ENCODE results near the gene LYSMD1. TPM values are rescaled to one million over a fixed set of nuclear protein-coding genes. Genes with fewer than 3 reads are reported as not detected.
A peak's percentile ranks its signal among the peaks of the same experiment; 100 is the strongest.

Gene LYSMD1
- total RNA-seq, 1 donor from 2014 or later: 0.85 TPM

GRCh38 chr1:151130987-151131586 lies 34.6 kb downstream of the LYSMD1 start:
- Histone ChIP-seq H3K4me3 (peak overlapping the region; percentile 45 to 62), H3K36me3 (peaks cover under 1% of the 10 kb centered on the region in 2 donors), H3K27ac (peak overlapping the region; percentile 25 to 44), H3K27me3 (no peaks in the 10 kb centered on the region), H3K4me1 (no peaks in the 10 kb centered on the region), H3K9me3 (no peaks in the 10 kb centered on the region)
- intact Hi-C loops (cut with DNase I): no loop called here
- TF ChIP-seq CTCF (IDR thresholded peaks at IDR 0.05): no peak
- DNase-seq (ENCODE audit: low spot score in 2 of 2): peak in 1 of 2 donors; percentile 89

GRCh38 chr1:151128800-151129199 lies 36.9 kb downstream of the LYSMD1 start:
- H3K27ac ChIP-seq: no peak overlapping the region
- TF ChIP-seq CTCF (IDR thresholded peaks at IDR 0.05): no peak
- no peak for DNase-seq (ENCODE audit: low spot score in 2 of 2)
- no peaks in the 10 kb centered on the region for H3K9me3 ChIP-seq
- H3K4me1 ChIP-seq: no peaks in the 10 kb centered on the region
- no peak overlapping the region for H3K4me3 ChIP-seq
- H3K36me3 ChIP-seq: peaks cover 0 to 4% of the 10 kb centered on the region in 2 donors
- intact Hi-C loops (cut with DNase I): no loop called here
- no peaks in the 10 kb centered on the region for H3K27me3 ChIP-seq

- peaks cover 2 to 8% of the 10 kb centered on the region in 2 donors for H3K36me3 ChIP-seq
- intact Hi-C loops (cut with DNase I): no loop called here
- no peaks in the 10 kb centered on the region for H3K4me1 ChIP-seq
- no peak for DNase-seq (ENCODE audit: low spot score in 2 of 2)
- H3K27ac ChIP-seq: no peak overlapping the region
- no peak for TF ChIP-seq CTCF (IDR thresholded peaks at IDR 0.05)
- no peak overlapping the region for H3K4me3 ChIP-seq
- H3K9me3 ChIP-seq: no peaks in the 10 kb centered on the region
- H3K27me3 ChIP-seq: no peaks in the 10 kb centered on the region
Measured at GRCh38 chr1:151124763-151125403, 40.8 kb downstream of the LYSMD1 start.

- Histone ChIP-seq H3K27me3 (no peaks in the 10 kb centered on the region), H3K4me3 (no peak overlapping the region), H3K36me3 (peaks cover 11 to 22% of the 10 kb centered on the region in 2 donors), H3K4me1 (no peaks in the 10 kb centered on the region), H3K9me3 (no peaks in the 10 kb centered on the region), H3K27ac (no peak overlapping the region)
- intact Hi-C loops (cut with DNase I): no loop called here
- TF ChIP-seq CTCF (IDR thresholded peaks at IDR 0.05): no peak
- DNase-seq (ENCODE audit: low spot score in 2 of 2): no peak
Measured at GRCh38 chr1:151113877-151114276, 51.8 kb downstream of the LYSMD1 start.

Other genes with a start within 250 kb of the LYSMD1 start
- gene SETDB1, start 239.5 kb downstream of the LYSMD1 start, total RNA-seq: 21.3 TPM
- gene CERS2, start 191.1 kb downstream of the LYSMD1 start, total RNA-seq: 114 TPM
- gene ANXA9, start 183.6 kb downstream of the LYSMD1 start, total RNA-seq: not detected
- gene MINDY1, start 159.0 kb downstream of the LYSMD1 start, total RNA-seq: 9.7 TPM
- 36.5 TPM for gene PRUNE1, start 157.5 kb downstream of the LYSMD1 start, total RNA-seq
- not detected for gene BNIPL, start 129.3 kb downstream of the LYSMD1 start, total RNA-seq
- 11.4 TPM for gene C1orf56, start 118.2 kb downstream of the LYSMD1 start, total RNA-seq
- 42.4 TPM for gene CDC42SE1, start 106.3 kb downstream of the LYSMD1 start, total RNA-seq
- gene MLLT11, start 105.5 kb downstream of the LYSMD1 start, total RNA-seq: 3.6 TPM
- 3.7 TPM for gene GABPB2, start 95.1 kb downstream of the LYSMD1 start, total RNA-seq
- gene SEMA6C, start 19.3 kb downstream of the LYSMD1 start, total RNA-seq: 31.8 TPM
- not detected for gene TNFAIP8L2, start 9.3 kb downstream of the LYSMD1 start, total RNA-seq
- gene SCNM1, start 242 bp upstream of the LYSMD1 start, total RNA-seq: 27.4 TPM
- gene TMOD4, start 10.1 kb upstream of the LYSMD1 start, total RNA-seq: not detected
- 33.6 TPM for gene VPS72, start 24.3 kb upstream of the LYSMD1 start, total RNA-seq
- 36.5 TPM for gene PIP5K1A, start 32.6 kb upstream of the LYSMD1 start, total RNA-seq
- 83.5 TPM for gene PSMD4, start 88.8 kb upstream of the LYSMD1 start, total RNA-seq
- gene ZNF687, start 116.4 kb upstream of the LYSMD1 start, total RNA-seq: 67.9 TPM
- gene PI4KB, start 161.5 kb upstream of the LYSMD1 start, total RNA-seq: 94.8 TPM
- gene RFX5, start 181.3 kb upstream of the LYSMD1 start, total RNA-seq: 8.4 TPM
- gene SELENBP1, start 206.8 kb upstream of the LYSMD1 start, total RNA-seq: 102 TPM
- gene PSMB4, start 233.7 kb upstream of the LYSMD1 start, total RNA-seq: 320 TPM